ENCODE results near the gene STOX2.

- TF ChIP-seq SP1 (IDR thresholded peaks at IDR 0.05; ENCODE audit: low read depth, low read length) (no peak), POLR2A (IDR thresholded peaks at IDR 0.05; ENCODE audit: control extremely low read depth in 1 of 2, low read depth in 2 of 2, low read length in 2 of 2) (no peak), KDM1A (IDR thresholded peaks at IDR 0.05; ENCODE audit: borderline replicate concordance, low read length) (no peak), CTCF (IDR thresholded peaks at IDR 0.05; ENCODE audit: control extremely low read depth in 1 of 3, insufficient read depth in 1 of 3, low read depth in 1 of 3, low read length in 3 of 3) (no peak), BRCA1 (IDR thresholded peaks at IDR 0.05; ENCODE audit: low read depth, low read length) (no peak), PHF8 (conservative IDR thresholded peaks at IDR 0.05; ENCODE audit: low read depth, low read length) (no peak), TAF1 (IDR thresholded peaks at IDR 0.05; ENCODE audit: low read depth, low read length) (no peak), EP300 (IDR thresholded peaks at IDR 0.05; ENCODE audit: borderline replicate concordance in 1 of 2, low read depth in 2 of 2, low read length in 2 of 2) (no peak)
Measured at GRCh38 chr4:183969596-183969995, 64.5 kb downstream of the STOX2 start.
